ENCODE measurements around the gene RDH12. TPM values are rescaled to one million over a fixed set of nuclear protein-coding genes. Genes with fewer than 3 reads are reported as not detected.

The RDH12 gene
- polyA plus RNA-seq, result 17.1 and 21.6 TPM in 2 replicates

GRCh38 chr14:67701492-67701891, at the start of gene RDH12:
Gene RDH12 (plus strand): TSS chr14:67701886. CDS start chr14:67722643, 20,757 bp downstream.

GRCh38 chr14:67674480-67675218, 27.0 kb upstream of the RDH12 start, which contains the start of gene VTI1B:
Gene VTI1B (minus strand): TSS chr14:67674632. CDS start chr14:67674489, 143 bp downstream.

GRCh38 chr14:67695394-67695949, 6.2 kb upstream of the RDH12 start, which contains the start of gene RDH11:
Gene RDH11 (minus strand): TSS chr14:67695764. CDS start chr14:67695703, 61 bp downstream.

Other genes with a start within 250 kb of the RDH12 start
- gene TMEM229B, start 213.2 kb upstream of the RDH12 start, polyA plus RNA-seq, result 1.2 and 2.0 TPM in 2 replicates
- gene PLEKHH1, start 168.6 kb upstream of the RDH12 start, polyA plus RNA-seq, result 3.3 and 4.6 TPM in 2 replicates
- 56.1 and 69.2 TPM in 2 replicates for gene PIGH, start 101.6 kb upstream of the RDH12 start, polyA plus RNA-seq
- gene ARG2, start 82.0 kb upstream of the RDH12 start, polyA plus RNA-seq, result 40.1 and 51.2 TPM in 2 replicates
- gene VTI1B, start 27.3 kb upstream of the RDH12 start, polyA plus RNA-seq, result 28.1 and 35.9 TPM in 2 replicates
- 71.4 and 106 TPM in 2 replicates for gene RDH11, start 6.1 kb upstream of the RDH12 start, polyA plus RNA-seq
- 1.1 and 3.3 TPM in 2 replicates for gene ZFYVE26, start 114.7 kb downstream of the RDH12 start, polyA plus RNA-seq
- 5.8 and 12.0 TPM in 2 replicates for gene RAD51B, start 117.9 kb downstream of the RDH12 start, polyA plus RNA-seq